Epithelial cell of proximal tubule (primary cell): Measurements from ENCODE around the gene CACNA1C. TPM values are rescaled to one million over a fixed set of nuclear protein-coding genes. Genes with fewer than 3 reads are reported as not detected.

ENCODE experiments used
- DNase-seq: peaks from one replicate; pipeline ENCODE4 v3.0.0-alpha.2; 2011; ENCODE audit warnings: low read depth
- H3K4me3 ChIP-seq: 2 replicates; pipeline ENCODE4 v1.5.1; 2011; ENCODE audit warnings: low read depth, mild to moderate bottlenecking, low read length
- CTCF ChIP-seq: conservative IDR thresholded peaks from 2 replicates; pipeline ENCODE4 v1.5.1; 2012; ENCODE audit warnings: low read depth, mild to moderate bottlenecking, low read length
- total RNA-seq: library from RNA; depleted of rRNA; stranded (reverse); fragments of >200 nt; gene quantifications from 2 replicates; pipeline ENCODE4 v1.2.3, GENCODE V29; 2015

CACNA1C gene
- total RNA-seq, 1 donor from 2014 or later: not detected

DNA sequence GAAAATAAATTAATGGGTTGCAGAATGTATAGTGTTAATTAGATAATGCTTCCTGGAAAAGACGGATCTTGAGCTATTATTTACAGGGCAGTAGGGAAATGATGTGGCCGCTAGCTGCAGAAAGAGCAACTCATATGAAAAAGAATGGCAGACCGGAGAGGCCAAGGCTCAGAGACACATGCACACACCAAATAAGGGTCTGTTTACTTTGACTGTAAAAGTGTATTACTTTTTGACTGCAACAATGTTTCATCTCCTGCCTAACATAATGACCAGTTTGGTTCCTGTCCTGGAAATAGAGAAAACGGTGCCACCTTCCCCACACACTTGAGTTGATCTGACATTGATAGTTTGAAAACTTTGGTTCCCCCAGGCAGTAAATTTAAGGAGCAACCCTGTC, 290.9 kb downstream of the CACNA1C start:
- TF ChIP-seq CTCF: no peak
- H3K4me3 ChIP-seq: no peak overlapping the region
- no peak for DNase-seq

DNA sequence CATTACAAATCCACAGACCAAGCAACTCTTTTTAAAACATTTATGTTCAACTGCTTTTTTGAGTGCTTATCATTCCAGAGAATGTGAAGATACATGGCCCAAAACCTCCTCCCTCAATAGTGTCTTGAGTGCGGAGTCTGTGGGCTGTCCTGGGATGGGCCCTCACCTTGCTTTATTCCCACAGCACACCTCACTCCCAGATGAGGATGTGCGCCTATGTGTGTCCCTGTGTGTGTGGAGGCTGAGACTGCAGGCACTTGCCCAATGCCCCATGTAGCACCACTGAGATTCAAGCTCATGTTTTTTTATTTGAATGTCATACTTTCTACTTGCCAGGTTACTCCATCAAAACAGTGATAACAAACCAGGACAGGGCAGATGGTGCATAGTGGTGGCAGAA, 291.7 kb downstream of the CACNA1C start:
- no peak overlapping the region for H3K4me3 ChIP-seq
- TF ChIP-seq CTCF: no peak

GRCh38 chr12:2344885-2345284, 292.1 kb downstream of the CACNA1C start:
- TF ChIP-seq CTCF: no peak
- H3K4me3 ChIP-seq: no peak overlapping the region
- DNase-seq: no peak

More for the DNA sequence above, 291.7 kb downstream of the CACNA1C start:
- DNase-seq: no peak

DNA sequence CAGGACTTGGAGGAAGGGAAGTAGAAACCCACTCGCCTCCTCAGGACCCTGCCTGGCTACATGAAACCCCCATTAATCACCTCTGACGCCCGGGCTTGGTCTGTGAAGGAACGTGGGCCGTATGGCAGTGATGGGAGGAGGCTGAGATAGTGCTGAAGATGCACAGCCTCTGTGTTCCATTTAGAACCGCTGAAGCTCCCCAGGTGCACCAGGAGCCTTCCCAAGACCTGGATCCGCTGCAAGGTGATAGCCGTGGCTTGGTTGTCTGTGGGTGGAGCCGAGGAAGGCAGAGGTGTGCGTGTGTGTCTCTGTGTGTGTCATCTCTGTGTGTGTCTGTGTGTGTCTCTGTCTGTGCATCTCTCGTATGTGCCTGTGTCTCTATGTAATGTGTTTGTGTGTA, 293.1 kb downstream of the CACNA1C start:
- no peak for DNase-seq
- no peak for TF ChIP-seq CTCF

GRCh38 chr12:2346416-2346815, 293.6 kb downstream of the CACNA1C start:
- no peak for DNase-seq
- no peak for TF ChIP-seq CTCF
- H3K4me3 ChIP-seq: no peak overlapping the region

More for the DNA sequence above, 293.1 kb downstream of the CACNA1C start:
- no peak overlapping the region for H3K4me3 ChIP-seq

DNA sequence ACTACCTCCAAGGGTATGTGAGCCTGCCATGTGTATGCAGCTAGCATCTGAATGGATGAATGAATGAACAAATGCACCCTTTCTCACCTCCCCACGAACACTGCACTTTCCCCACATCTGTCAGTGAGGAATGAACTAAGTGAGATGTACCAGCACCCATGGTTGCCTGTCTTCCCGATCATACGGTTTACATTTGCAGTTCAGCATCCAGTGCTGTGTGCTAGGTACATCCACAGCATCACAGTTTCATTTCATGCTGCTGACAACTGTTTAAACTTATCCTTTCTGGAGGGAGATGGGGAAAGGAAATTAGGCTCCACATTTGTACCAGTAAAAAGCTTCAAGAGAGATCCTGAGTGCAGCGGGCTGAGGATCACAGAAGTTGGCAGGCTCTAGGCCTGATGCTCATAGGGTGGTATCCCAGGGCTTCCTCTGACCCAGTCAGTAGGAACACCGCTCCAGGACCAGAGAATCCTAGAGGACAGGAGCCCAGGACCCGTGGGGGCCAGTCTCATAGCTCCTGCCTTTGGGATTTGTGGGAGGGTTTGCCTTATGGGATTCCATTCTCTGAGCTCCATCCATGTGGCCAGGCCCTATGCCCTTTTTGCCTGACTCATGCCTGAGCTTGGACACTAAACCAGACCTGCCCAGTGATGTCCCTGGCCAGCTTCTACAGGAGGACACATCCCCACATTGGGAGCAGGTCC, 294.5 kb downstream of the CACNA1C start:
- H3K4me3 ChIP-seq: no peak overlapping the region
- DNase-seq: no peak
- no peak for TF ChIP-seq CTCF

DNA sequence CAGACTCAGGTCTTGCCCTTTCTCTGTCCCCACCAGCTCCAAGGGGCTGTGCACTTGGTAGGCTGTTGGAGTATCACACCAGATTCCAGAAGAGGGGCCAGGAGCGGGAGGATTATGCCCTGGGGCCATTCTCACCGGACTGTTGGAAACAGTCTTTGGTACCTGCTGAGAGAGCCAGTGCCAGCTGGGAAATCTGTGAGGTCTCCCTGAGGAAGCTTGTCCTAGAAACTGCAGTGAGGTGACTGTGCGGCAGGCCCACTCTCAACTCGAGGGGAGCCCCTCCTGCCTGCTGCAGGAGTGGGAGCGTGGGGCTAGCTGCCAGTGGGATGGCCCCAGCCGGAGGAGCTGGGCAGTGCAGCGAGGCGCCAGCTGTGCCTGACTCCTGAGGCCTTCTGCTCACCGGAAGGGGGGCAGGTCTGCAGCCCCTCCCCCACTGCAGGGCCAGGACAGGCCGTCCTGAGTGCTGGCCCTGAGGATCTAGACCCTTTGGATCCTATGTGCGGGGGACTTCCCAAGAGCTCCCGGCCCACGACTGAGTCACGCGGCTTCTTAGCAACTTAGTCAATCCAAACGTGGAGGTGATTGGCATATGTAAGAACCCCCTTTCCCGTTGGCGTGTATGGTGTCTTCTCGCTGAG, 295.2 kb downstream of the CACNA1C start:
- no peak for DNase-seq
- no peak for TF ChIP-seq CTCF
- H3K4me3 ChIP-seq: no peak overlapping the region
